Measurements from ENCODE around the gene ZNF180.
"Not testable (repeated sequence)": the region's sequence is repeated elsewhere in the genome, so short reads cannot be mapped to it uniquely, and the experiment has no call there.

Gene ZNF180

DNA sequence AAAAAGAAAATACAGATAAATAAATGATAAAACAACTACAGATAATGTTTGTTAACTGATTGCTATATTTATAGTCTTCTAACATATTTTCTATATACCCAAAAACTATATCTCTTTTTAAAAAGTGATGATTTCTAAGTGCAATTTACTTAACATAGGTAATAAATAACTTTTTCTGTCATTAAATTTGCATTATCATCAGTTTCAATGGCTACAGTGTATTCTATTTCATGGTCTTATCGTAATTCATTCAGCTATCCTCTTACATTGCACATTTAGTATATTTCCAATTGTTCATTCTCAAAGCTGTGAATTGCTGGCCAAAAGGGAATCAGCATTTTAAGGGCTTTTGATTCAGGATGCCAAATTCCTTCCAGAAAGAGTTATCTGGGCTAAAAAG lies 3.6 kb downstream of the ZNF180 start:
- DNase-seq: no peak

DNA sequence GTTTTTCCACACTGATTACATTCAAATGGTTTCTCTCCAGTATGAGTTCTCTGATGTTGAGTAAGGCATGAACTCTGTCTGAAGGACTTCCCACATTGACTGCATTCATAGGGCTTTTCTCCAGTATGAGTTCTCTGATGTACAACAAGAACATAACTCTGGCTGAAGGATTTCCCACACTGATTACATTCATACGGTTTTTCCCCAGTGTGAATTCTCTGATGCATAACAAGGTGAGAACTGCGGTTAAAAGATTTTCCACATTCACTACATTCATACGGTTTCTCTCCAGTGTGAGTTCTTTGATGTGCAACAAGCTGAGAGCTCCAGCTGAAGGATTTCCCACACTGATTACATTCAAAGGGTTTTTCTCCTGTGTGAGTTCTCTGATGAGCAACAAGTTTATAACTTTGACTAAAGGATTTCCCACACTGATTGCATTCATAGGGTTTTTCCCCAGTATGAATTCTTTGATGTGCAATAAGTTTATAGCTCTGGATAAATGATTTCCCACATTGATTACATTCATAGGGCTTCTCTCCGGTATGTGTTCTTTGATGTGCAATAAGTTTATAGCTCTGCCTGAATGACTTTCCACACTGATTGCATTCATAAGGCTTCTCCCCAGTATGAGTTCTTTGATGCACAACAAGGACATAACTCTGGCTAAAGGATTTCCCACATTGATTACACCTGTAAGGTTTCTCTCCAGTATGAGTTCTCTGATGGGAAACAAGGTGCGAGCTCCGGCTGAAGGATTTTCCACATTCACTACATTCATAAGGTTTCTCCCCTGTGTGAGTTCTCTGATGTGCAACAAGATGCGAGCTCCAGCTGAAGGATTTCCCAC lies 23.5 kb downstream of the ZNF180 start:
- DNase-seq: no peak

DNA sequence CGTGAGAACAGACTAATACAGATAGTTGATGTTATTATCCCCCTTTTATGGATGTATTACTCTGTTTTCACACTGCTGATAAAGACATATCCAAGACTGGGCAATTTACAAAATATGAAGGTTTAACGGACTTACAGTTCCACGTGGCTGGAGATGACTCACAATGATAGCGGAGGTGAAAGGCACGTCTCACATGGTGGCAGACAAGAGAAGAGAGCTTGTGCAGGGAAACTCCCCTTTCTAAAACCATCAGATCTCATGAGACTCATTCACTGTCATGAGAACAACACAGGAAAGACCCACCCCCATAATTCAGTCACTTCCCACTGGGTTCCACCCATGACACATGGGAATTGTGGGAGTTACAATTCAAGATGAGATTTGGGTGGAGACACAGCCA lies 31.6 kb downstream of the ZNF180 start:
- not testable (repeated sequence) for DNase-seq

DNA sequence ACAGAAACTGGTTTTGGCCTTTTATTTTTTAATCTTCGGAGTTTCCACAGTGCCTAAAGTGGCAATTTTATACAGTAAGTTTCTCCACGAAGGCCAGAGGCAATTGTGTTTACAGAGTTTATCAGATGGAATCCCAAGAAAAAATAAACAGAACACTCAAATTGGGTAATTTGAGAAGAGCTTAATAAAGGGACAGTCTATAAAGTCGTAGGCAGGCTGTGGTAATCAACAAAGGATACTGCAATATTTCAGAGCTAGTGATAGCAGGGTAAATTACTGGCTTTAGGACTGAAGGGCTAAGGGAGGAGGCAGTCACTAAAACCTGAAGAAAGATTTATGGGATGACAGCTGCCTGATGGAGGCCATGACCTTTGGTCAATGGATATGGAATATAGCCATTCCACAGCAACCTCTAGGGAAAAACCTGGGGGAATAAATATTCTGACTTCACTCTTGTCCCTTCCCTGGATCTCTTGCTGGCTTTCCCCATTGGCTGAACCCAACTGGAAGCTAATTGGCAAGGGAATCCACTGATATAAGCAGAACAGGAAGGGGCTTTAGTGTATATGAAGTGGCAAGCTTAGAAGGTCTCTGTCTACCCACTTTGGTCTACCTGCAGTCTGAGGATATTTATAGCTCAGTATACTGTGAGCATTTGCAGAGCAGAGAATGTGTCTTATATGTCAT lies 37.6 kb downstream of the ZNF180 start:
- not testable (repeated sequence) for DNase-seq

DNA sequence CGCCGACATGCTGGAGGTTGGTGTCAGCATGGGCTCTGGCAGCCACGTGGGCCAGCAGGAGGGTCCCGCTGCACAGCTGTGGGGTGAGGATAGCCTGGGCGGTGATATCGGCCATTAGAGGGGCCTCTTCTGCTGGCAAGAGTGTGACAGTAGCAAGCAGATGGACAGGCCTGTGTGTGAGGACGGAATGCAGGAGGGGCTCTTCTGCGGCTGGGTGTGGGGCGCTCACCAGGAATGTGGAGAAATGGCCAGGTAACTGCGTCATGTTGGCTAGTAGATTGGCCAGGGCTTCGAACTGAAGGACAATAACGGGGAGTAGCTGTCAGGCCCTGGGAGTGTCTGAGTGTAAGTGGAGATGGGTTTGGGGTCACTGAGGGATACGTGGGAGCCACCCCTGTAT lies 44.3 kb downstream of the ZNF180 start:
- DNase-seq: not testable (repeated sequence)

DNA sequence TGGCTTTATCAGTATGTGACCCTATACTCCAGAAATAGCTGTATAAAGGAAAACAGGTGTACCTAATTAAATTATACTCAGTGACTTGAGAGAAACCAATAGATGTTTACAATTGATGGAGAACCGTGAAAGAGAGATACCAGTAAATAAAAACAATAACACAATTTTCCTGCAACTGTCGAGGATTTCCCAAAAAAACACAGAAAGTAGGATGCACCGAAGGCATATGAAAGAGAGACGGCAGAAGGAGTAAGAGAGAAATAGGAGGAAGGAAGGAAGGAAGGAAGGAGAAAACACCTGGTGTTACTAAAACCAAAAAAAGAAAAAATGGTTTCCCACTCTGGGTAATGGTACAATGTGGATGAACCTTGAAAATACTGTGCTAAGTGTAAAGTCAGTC lies 45.2 kb downstream of the ZNF180 start:
- DNase-seq: no peak

DNA sequence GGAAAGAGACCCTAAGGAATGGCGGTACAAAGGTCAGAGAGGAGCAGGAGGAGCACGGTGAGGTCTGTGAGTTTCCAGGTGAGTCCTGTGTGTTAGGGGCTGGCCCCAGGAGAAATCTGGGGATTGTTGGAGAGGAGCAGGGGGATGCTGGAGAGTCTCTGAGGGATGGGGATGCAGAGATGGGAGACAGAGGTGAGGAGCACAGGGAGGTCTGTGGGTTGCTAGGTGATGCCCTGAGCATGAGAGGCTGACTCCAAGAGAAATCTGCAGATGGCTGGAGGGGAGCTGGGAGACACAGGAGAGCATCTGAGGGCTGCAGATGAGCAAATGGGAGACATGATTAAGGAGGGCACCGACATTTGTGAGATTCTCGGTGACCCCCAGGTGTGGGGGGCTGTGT lies 48.0 kb downstream of the ZNF180 start:
- DNase-seq: no peak

DNA sequence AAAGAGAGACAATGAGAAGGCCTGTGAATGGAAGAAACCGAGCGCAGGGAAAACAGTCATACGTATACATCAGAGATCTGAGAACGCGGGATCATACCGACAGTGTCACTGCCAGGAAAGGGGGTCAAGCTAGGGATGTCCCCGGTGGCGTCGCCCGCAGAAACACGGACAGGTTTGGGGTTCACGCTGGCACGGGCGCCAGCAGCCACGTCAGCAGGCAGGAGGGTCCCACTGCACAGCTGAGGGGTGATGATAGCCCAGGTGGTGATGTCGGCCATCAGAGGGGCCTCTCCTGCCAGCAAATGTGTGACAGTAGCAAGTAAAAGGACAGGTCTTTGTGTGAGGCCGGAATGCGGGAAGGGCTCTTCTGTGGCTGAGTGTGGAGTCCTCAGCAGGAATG lies 48.6 kb downstream of the ZNF180 start:
- no peak for DNase-seq

DNA sequence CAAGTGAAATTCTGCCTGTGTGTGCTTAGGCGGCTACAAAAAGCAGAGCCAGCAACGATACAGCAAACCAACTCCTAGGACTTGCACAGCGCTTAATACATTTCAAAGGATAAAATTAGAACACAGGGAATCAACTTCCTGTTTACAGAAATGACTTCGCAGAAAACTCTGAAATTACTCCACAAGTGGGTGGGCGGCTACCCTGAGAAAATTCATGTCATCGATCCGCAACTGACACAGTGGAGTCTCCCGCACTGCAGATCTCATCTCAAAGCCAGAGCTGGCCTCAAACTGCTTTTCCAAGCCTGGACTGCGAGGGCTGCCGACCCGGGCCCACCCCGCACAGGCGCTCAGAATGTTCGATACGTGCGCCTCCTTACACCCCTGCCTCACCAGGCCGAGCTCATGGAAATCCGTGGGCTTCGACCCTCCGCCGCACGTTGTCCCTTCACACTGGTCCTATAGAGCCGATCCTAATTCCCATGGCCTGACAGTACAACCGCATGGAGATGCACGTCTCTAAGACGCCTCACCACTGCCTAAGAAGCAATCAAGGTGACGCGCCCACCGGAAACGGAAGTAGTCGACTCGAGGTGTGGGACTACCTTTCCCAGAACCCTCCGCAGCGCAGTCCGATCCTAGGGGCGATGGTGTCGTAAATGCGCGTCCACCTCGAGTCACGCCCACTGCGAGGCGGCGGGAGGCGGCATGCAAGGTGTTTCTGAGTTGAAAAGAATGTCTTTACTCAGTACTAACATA lies 52.2 kb downstream of the ZNF180 start, which contains the start of gene ZNF229:
TSS of gene ZNF229 (minus strand) at position 557 of the 759 bp plus-strand sequence. CDS start 5,625 bp downstream, outside the sequence.
- DNase-seq: no peak

DNA sequence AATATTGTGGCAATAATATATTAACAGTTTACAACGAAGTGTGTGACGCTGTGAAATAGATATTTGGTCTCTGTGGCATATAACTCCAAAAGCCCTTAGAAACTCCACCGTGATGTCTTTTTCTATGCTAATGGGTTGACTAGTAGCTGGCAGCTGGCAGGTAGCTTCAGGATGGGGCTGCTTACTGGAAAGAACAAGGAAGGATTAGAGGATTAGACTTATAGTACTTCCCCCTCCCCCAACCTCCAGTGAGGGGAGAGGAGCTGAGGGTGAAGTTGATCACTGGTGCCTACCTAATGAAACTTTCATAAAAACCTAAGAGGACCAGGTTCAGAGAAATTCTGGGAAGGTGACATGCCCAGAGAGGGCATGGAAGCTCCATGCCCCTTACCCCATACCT lies 61.9 kb downstream of the ZNF180 start:
- DNase-seq: no peak

DNA sequence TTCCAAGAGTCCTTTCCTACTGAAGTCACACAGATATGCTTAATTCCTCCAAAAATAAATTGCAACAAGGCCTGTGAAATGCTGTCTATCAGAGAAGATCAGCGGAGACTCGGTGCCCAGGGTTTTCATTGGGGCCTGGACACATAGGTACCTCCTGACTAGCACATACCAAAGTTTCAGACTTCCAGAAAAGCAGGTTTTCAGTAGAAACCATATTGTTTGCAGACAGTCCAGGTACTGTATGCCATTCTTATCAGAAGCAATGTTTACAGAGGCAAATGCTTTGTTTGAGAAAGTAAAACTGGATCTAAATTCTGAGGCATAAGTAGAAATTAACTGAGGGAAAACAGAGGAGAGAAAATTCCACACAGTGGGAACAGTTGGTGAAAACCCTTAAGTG lies 64.9 kb downstream of the ZNF180 start:
- DNase-seq: no peak

DNA sequence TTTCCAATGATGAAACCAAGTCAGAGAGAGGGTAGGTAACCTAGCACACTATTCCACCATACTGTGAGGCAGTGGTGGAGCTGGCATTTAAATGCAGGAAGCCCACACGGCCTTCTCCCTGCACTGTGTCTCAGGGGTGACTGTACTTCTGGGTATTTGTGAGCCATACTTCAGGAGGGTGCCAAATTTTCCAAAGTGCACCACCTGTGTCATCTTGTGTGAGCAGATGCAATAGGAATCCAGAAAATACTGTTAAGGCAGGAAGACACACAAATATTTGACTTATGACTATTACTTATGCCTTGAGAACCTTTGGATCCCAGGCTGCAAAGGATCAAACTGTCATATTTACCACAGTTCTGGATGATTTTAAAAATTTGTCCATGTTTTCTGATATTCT lies 69.4 kb downstream of the ZNF180 start:
- no peak for DNase-seq
